H1 (cell line): ENCODE data around the gene KCNMA1. TPM values are rescaled to one million over a fixed set of nuclear protein-coding genes. Genes with fewer than 3 reads are reported as not detected.

Source experiments
- CTCF ChIA-PET: fragments of 300-600 bp; sonication (Branson Sonifier 250); formaldehyde crosslinking; loops from one replicate; lab custom pipeline; 2021; ENCODE audit not compliant: partially characterized antibody; lab: Charles Lee
- POLR2A ChIA-PET: fragments of 300-600 bp; sonication (Branson Sonifier 250); formaldehyde crosslinking; loops from one replicate; lab custom pipeline; 2021; ENCODE audit warnings: inconsistent platforms; ENCODE audit not compliant: partially characterized antibody; lab: Charles Lee
- DNase-seq, 2 experiments: peaks; one replicate each; pipeline versions ENCODE4 v3.0.0 to v3.0.0-alpha.2; 2010 to 2022; ENCODE audit warnings: low spot score in 2 of 2, low read depth in 1 of 2, mixed read lengths in 1 of 2
- FAIRE-seq: peaks from 2 replicates; lab custom pipeline; 2011; peaks lifted over from hg19 to GRCh38; lab: Jason Lieb, UNC
- H2AFZ ChIP-seq: 2 replicates; pipeline ENCODE4 v1.8.1; 2012; ENCODE audit warnings: low read length, inconsistent platforms
- H2AK5ac ChIP-seq: 2 replicates; pipeline ENCODE4 v1.6.1; 2013; ENCODE audit warnings: low read depth, low read length
- H2BK120ac ChIP-seq: replicated peaks from 2 replicates; pipeline ENCODE3; 2013; ENCODE audit warnings: low read depth, low read length, inconsistent platforms
- H2BK12ac ChIP-seq: 2 replicates; pipeline ENCODE4 v1.6.1; 2013; ENCODE audit warnings: low read depth, low read length
- H2BK15ac ChIP-seq: 2 replicates; pipeline ENCODE4 v1.6.1; 2013; ENCODE audit warnings: low read length
- H2BK20ac ChIP-seq: 2 replicates; pipeline ENCODE4 v1.6.1; 2013; ENCODE audit warnings: low read length
- H2BK5ac ChIP-seq: 2 replicates; pipeline ENCODE4 v1.6.1; 2013; ENCODE audit warnings: low read depth, low read length
- H3K14ac ChIP-seq: 2 replicates; pipeline ENCODE4 v1.6.1; 2013; ENCODE audit warnings: inconsistent platforms; ENCODE audit not compliant: insufficient read length
- H3K18ac ChIP-seq: 2 replicates; pipeline ENCODE4 v1.6.1; 2013; ENCODE audit warnings: low read length; ENCODE audit errors: extremely low read depth
- H3K23ac ChIP-seq: 2 replicates; pipeline ENCODE4 v1.6.1; 2013; ENCODE audit warnings: inconsistent platforms; ENCODE audit not compliant: insufficient read length
- H3K23me2 ChIP-seq: 2 replicates; pipeline ENCODE4 v1.6.1; 2013; ENCODE audit warnings: low read depth, low read length
- H3K27ac ChIP-seq: 2 replicates; pipeline ENCODE4 v1.6.1; 2011; ENCODE audit warnings: low read depth, low read length, inconsistent platforms
- H3K27me3 ChIP-seq, 4 experiments: replicated peaks in 1 of 4; 1 replicate in 1 of 4; 2 replicates in 3 of 4; pipeline versions ENCODE4 v1.6.1 to v1.8.1; 2011 to 2013; ENCODE audit warnings: low read length in 3 of 4, mild to moderate bottlenecking in 3 of 4, inconsistent platforms in 2 of 4, mixed read lengths in 2 of 4, moderate library complexity in 1 of 4; ENCODE audit not compliant: control insufficient read depth in 3 of 4, insufficient read depth in 3 of 4; ENCODE audit errors: extremely low read depth in 1 of 4
- H3K36me3 ChIP-seq, 4 experiments: 2 replicates each; pipeline versions ENCODE4 v1.6.1 to v1.8.1; 2011 to 2013; ENCODE audit warnings: mild to moderate bottlenecking in 4 of 4, low read length in 3 of 4, moderate library complexity in 2 of 4, control low read depth in 1 of 4, inconsistent platforms in 1 of 4; ENCODE audit not compliant: insufficient read depth in 4 of 4, control insufficient read depth in 2 of 4
- H3K4ac ChIP-seq: replicated peaks from 2 replicates; pipeline ENCODE3; 2013; ENCODE audit warnings: low read length, low read depth, mixed read lengths, inconsistent platforms; ENCODE audit not compliant: insufficient read length
- H3K4me1 ChIP-seq, 4 experiments: replicated peaks in 1 of 4; 1 replicate in 1 of 4; 2 replicates in 3 of 4; pipeline versions ENCODE4 v1.6.1 to v1.8.1; 2011 to 2013; ENCODE audit warnings: low read length in 3 of 4, inconsistent platforms in 2 of 4, mixed read lengths in 1 of 4; ENCODE audit not compliant: insufficient read depth in 4 of 4, control insufficient read depth in 3 of 4
- H3K4me2 ChIP-seq, 2 experiments: 2 replicates each; pipeline versions ENCODE4 v1.6.1 to v1.8.1; 2011 to 2013; ENCODE audit warnings: low read depth in 2 of 2, low read length in 2 of 2, control low read depth in 1 of 2, inconsistent platforms in 1 of 2, mild to moderate bottlenecking in 1 of 2; ENCODE audit not compliant: insufficient read depth in 1 of 2
- H3K4me3 ChIP-seq, 4 experiments: fragments of 200-600, 300-600 bp in 1 of 4; sonication (generic), shearing (Covaris generic), sonication (Bioruptor Twin) in 1 of 4; 2 replicates each; pipeline versions ENCODE4 v1.5.1 to v1.8.1; 2011 to 2016; ENCODE audit warnings: low read length in 4 of 4, low read depth in 3 of 4, control low read depth in 2 of 4, inconsistent platforms in 2 of 4, mild to moderate bottlenecking in 2 of 4, mixed read lengths in 1 of 4, moderate library complexity in 1 of 4; ENCODE audit not compliant: insufficient read depth in 2 of 4; ENCODE audit errors: extremely low read depth in 1 of 4
- H3K56ac ChIP-seq: replicated peaks from 2 replicates; pipeline ENCODE3; 2013; ENCODE audit warnings: low read depth, mild to moderate bottlenecking, mixed read lengths, low read length, inconsistent platforms; ENCODE audit not compliant: insufficient read length
- H3K79me1 ChIP-seq: 2 replicates; pipeline ENCODE4 v1.6.1; 2013; ENCODE audit warnings: low read depth, low read length, control low read depth
- H3K79me2 ChIP-seq, 2 experiments: 2 replicates each; pipeline versions ENCODE4 v1.6.1 to v1.8.1; 2012 to 2013; ENCODE audit warnings: low read length in 2 of 2, mild to moderate bottlenecking in 2 of 2, inconsistent platforms in 1 of 2; ENCODE audit not compliant: insufficient read depth in 2 of 2, control insufficient read depth in 1 of 2
- H3K9ac ChIP-seq, 4 experiments: replicated peaks in 1 of 4; 1 replicate in 1 of 4; 2 replicates in 3 of 4; pipeline versions ENCODE4 v1.6.1 to v1.8.1; 2011 to 2013; ENCODE audit warnings: low read depth in 3 of 4, low read length in 3 of 4, control low read depth in 2 of 4, mild to moderate bottlenecking in 2 of 4, moderate library complexity in 2 of 4, inconsistent platforms in 1 of 4; ENCODE audit errors: extremely low read depth in 1 of 4
- H3K9me3 ChIP-seq, 2 experiments: 2 replicates each; pipeline versions ENCODE4 v1.6.1 to v1.8.1; 2012 to 2013; ENCODE audit warnings: mild to moderate bottlenecking in 2 of 2, moderate library complexity in 2 of 2, control low read depth in 1 of 2, inconsistent platforms in 1 of 2, low read depth in 1 of 2, low read length in 1 of 2, mixed read lengths in 1 of 2; ENCODE audit not compliant: insufficient read depth in 2 of 2
- H4K20me1 ChIP-seq, 2 experiments: replicated peaks in 1 of 2; 2 replicates each; pipeline versions ENCODE3 to v1.8.1; 2011 to 2013; ENCODE audit warnings: inconsistent platforms in 2 of 2, low read length in 2 of 2, mild to moderate bottlenecking in 1 of 2; ENCODE audit not compliant: insufficient read depth in 2 of 2, control insufficient read depth in 1 of 2
- H4K5ac ChIP-seq: 2 replicates; pipeline ENCODE4 v1.6.1; 2013; ENCODE audit warnings: low read length, low read depth, mixed read lengths, inconsistent platforms; ENCODE audit not compliant: insufficient read length
- H4K8ac ChIP-seq: 2 replicates; pipeline ENCODE4 v1.8.0; 2013; ENCODE audit warnings: mild to moderate bottlenecking, moderate library complexity, low read length, inconsistent platforms; ENCODE audit not compliant: insufficient read depth; ENCODE audit errors: extremely low read depth
- H4K91ac ChIP-seq: replicated peaks from 2 replicates; pipeline ENCODE3; 2013; ENCODE audit warnings: low read length, mixed read lengths, inconsistent platforms; ENCODE audit not compliant: insufficient read length
- CTBP2 ChIP-seq: IDR thresholded peaks from 2 replicates; pipeline ENCODE4 v1.7.0; 2011; ENCODE audit warnings: borderline replicate concordance, mild to moderate bottlenecking, moderate library complexity, mixed read lengths, low read length; ENCODE audit not compliant: insufficient read depth, insufficient read length
- EGR1 ChIP-seq: IDR thresholded peaks from 2 replicates; pipeline ENCODE4 v1.6.1; 2011; ENCODE audit warnings: low read depth, low read length, borderline replicate concordance
- EZH2 ChIP-seq: fragments of 200-600 bp; sonication (generic); IDR thresholded peaks from 2 replicates; pipeline ENCODE4 v1.7.1; 2012; ENCODE audit warnings: low read depth, mild to moderate bottlenecking, moderate library complexity, low read length, inconsistent platforms; ENCODE audit not compliant: severe bottlenecking
- HDAC2 ChIP-seq, 2 experiments: fragments of 300-600 bp in 1 of 2; sonication (generic) in 1 of 2; IDR thresholded peaks; 2 replicates each; pipeline ENCODE4 v1.6.1; 2011 to 2012; ENCODE audit warnings: low read depth in 2 of 2, low read length in 2 of 2, mild to moderate bottlenecking in 2 of 2, moderate library complexity in 2 of 2, borderline replicate concordance in 1 of 2, inconsistent platforms in 1 of 2
- JUND ChIP-seq: IDR thresholded peaks from 2 replicates; pipeline ENCODE4 v1.6.1; 2011; ENCODE audit warnings: mild to moderate bottlenecking, improper control_type of control experiment, low read length
- POLR2A ChIP-seq, 2 experiments: IDR thresholded peaks; 1 replicate in 1 of 2; 2 replicates in 1 of 2; pipeline ENCODE4 v1.6.1; 2011; ENCODE audit warnings: low read depth in 2 of 2, low read length in 2 of 2, mild to moderate bottlenecking in 2 of 2; ENCODE audit errors: control extremely low read depth in 1 of 2
- RBBP5 ChIP-seq: IDR thresholded peaks from 2 replicates; pipeline ENCODE4 v1.7.1; 2012; ENCODE audit warnings: low read depth, mild to moderate bottlenecking, inconsistent platforms, low read length, moderate library complexity, borderline replicate concordance
- SUZ12 ChIP-seq: fragments of 200-600 bp; sonication (generic); IDR thresholded peaks from 2 replicates; pipeline ENCODE4 v1.6.1; 2012; ENCODE audit warnings: mild to moderate bottlenecking, inconsistent platforms, low read length, moderate library complexity, mixed read lengths
- TAF1 ChIP-seq: IDR thresholded peaks from 2 replicates; pipeline ENCODE4 v1.6.1; 2011; ENCODE audit warnings: mild to moderate bottlenecking, low read depth, low read length
- USF2 ChIP-seq: IDR thresholded peaks from 2 replicates; pipeline ENCODE4 v1.6.1; 2011; ENCODE audit warnings: low read length, improper control_type of control experiment
- YY1 ChIP-seq: IDR thresholded peaks from 2 replicates; pipeline ENCODE4 v1.6.1; 2011; ENCODE audit warnings: low read depth, mild to moderate bottlenecking, low read length
- WGBS, 2 experiments: shearing (Covaris generic) in 1 of 2; methylation state at CpG; one replicate each; pipeline versions ENCODE4 v1.1.6 to v1.1.7; 2013 to 2015; ENCODE audit warnings: low lambda C conversion rate in 2 of 2, mixed read lengths in 2 of 2, inconsistent platforms in 1 of 2, low coverage in 1 of 2, missing lambda C conversion rate in 1 of 2; ENCODE audit not compliant: insufficient replicate concordance in 2 of 2, insufficient coverage in 1 of 2, insufficient read length in 1 of 2; ENCODE audit errors: extremely low coverage in 1 of 2, missing lambda C conversion rate in 1 of 2; 5-methylcytosine and 5-hydroxymethylcytosine counted together
- polyA plus RNA-seq, 7 experiments: library from polyadenylated mRNA; depleted of rRNA in 3 of 7; stranded (reverse) in 5 of 7; unstranded in 2 of 7; fragments of >200 nt in 5 of 7; fragments of 200-250 nt in 2 of 7; gene quantifications; 1 replicate in 5 of 7; 2 replicates in 1 of 7; 4 replicates in 1 of 7; pipeline versions ENCODE4 v1.2.1 to v1.2.3, GENCODE V29; 2011 to 2013; ENCODE audit warnings: missing spikeins in 2 of 7, mixed read lengths in 2 of 7
- total RNA-seq: library from RNA; stranded (reverse); fragmentation: NEBNext Ultra II Directional; extraction: Animal tissue kit (Norgen Biotek cat#: 25700); gene quantifications from 2 replicates; pipeline ENCODE4 v1.2.1, GENCODE V29; 2021

KCNMA1 gene
- total and polyA plus RNA-seq, 2 of the 8 experiments (the other 6 are each of a cell fraction or from before 2014, with no cell fraction given), result 10.2 to 11.1 TPM

GRCh38 chr10:77027576-77027975 is 610.0 kb downstream of the KCNMA1 start:
- H2BK5ac ChIP-seq, result no peak overlapping the region
- H2AK5ac ChIP-seq, result no peak overlapping the region
- no peaks in the 10 kb centered on the region for H3K36me3 ChIP-seq
- H2BK15ac ChIP-seq, result no peak overlapping the region
- no peak overlapping the region for H3K4me2 ChIP-seq
- no peaks in the 10 kb centered on the region for H3K23me2 ChIP-seq
- H3K79me2 ChIP-seq, result no peaks in the 10 kb centered on the region
- no peak overlapping the region for H3K4ac ChIP-seq
- H3K27me3 ChIP-seq, result no peaks in the 10 kb centered on the region
- no peak overlapping the region for H3K56ac ChIP-seq
- H2AFZ ChIP-seq, result no peak overlapping the region
- no peak overlapping the region for H4K8ac ChIP-seq
- ChIA-PET CTCF (interaction anchor here (0.8 to 4.7 kb wide), 4 partner anchors 9 to 23 kb away, joined by 3 to 48 read pairs (median 3); no protein-coding TSS in a partner anchor), POLR2A (no interaction called here)
- H2BK120ac ChIP-seq, result no peak overlapping the region
- H3K18ac ChIP-seq, result no peak overlapping the region
- H4K91ac ChIP-seq, result no peak overlapping the region
- H3K4me3 ChIP-seq, result no peak overlapping the region
- TF ChIP-seq EGR1 (no peak), YY1 (no peak), USF2 (no peak), JUND (no peak), CTBP2 (no peak), SUZ12 (no peak), HDAC2 (IDR thresholded peaks at IDR 0.05; ENCODE audit: borderline replicate concordance in 1 of 2, low read depth in 2 of 2, low read length in 2 of 2) (no peak), TAF1 (no peak), RBBP5 (no peak), EZH2 (no peak), POLR2A (IDR thresholded peaks at IDR 0.05; ENCODE audit: control extremely low read depth in 1 of 2, low read depth in 2 of 2, low read length in 2 of 2) (no peak)
- H3K23ac ChIP-seq, result no peak overlapping the region
- no peak overlapping the region for H3K27ac ChIP-seq
- H2BK12ac ChIP-seq, result no peak overlapping the region
- no peaks in the 10 kb centered on the region for H3K79me1 ChIP-seq
- no peak overlapping the region for H3K9ac ChIP-seq
- FAIRE-seq (no peak), DNase-seq (no peak)
- H3K9me3 ChIP-seq, result no peaks in the 10 kb centered on the region
- H4K20me1 ChIP-seq, result peaks cover 0 to 1% of the 10 kb centered on the region in 2 experiments
- 91% methylated on average over 9 of the region's 9 CpGs; no CpG with 5 or more reads in 1 of the 2 experiments for WGBS, 2 experiments
- no peaks in the 10 kb centered on the region; a peak in 1 of 7 replicates for H3K4me1 ChIP-seq
- H4K5ac ChIP-seq, result no peak overlapping the region
- H3K14ac ChIP-seq, result no peak overlapping the region
- no peak overlapping the region for H2BK20ac ChIP-seq
